Measurements from ENCODE around the gene NMRK1. TPM values are rescaled to one million over a fixed set of nuclear protein-coding genes. Genes with fewer than 3 reads are reported as not detected.

The NMRK1 gene
- total RNA-seq: 20.2 and 21.2 TPM in 2 replicates

DNA sequence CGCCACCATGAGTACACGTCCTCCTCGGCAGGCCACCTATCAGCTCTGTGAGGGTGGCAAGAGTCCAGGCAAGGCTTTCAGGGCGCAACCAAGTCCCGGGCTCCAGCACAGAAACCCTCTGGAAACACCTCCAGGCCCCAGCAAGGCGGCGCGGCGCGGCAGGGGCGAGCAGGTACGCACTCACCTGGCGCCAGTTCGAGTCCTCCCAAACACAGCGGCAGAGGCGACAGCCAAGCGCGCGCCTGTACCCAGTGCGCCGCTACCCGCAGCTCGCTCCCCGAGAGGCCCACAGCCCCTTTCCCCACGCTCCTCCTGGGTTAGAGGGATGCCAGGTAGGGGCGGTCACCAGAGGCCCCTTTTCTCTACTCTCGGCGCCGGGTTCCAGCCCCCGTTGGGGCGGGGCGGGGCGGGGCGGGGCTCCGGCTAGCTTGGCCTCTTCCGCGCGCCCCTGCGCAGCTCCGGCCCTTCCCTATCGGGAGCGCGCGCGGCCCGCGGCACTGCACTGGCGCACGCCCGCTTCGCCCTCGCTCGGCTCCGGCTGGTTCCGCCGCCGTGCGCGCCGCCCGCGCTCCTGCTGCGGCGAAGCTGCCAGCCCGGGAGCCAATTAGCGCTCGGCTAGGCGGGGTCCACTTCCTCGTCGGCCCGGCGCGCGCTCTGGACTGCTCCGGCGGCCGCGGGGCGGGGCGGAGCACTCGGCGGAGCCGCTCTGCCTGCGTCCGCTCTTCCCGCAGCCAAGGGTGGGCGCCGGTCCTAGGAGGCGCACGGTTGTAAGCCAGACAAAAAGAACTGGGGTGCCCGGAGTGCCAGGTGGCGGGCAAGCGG lies at the start of gene NMRK1, which contains the start of gene OSTF1:
Gene NMRK1 (minus strand): TSS at position 332 of the 822 bp plus-strand sequence. CDS start 5,040 bp downstream, outside the sequence.
Gene OSTF1 (plus strand): TSS at position 691 of the 822 bp plus-strand sequence. CDS start 179 bp downstream, outside the sequence.

Other genes starting within 250 kb of the NMRK1 start
- gene TRPM6, start 200.2 kb downstream of the NMRK1 start, total RNA-seq: 0.09 TPM in 1 of 2 replicates, not detected in the other
- gene C9orf40, start 135.2 kb downstream of the NMRK1 start, total RNA-seq: 3.0 and 5.4 TPM in 2 replicates
- 44.2 and 49.5 TPM in 2 replicates for gene CARNMT1, start 59.9 kb downstream of the NMRK1 start, total RNA-seq
- 42.5 and 46.6 TPM in 2 replicates for gene OSTF1, start 359 bp upstream of the NMRK1 start, total RNA-seq

Measured in smooth muscle cell of the umbilical artery (primary cell).